CD4-positive, alpha-beta T cell treated with Interleukin-15 for 1 hour (primary cell): ENCODE results near the gene ARL3.
A peak's percentile ranks its signal among the peaks of the same experiment; 100 is the strongest.

Experiments
- DNase-seq: peaks from one replicate; pipeline ENCODE4 v3.0.0-alpha.2; 2020

ARL3 gene

GRCh38 chr10:102649797-102650654 is 64.2 kb downstream of the ARL3 start:
- no peak for DNase-seq

GRCh38 chr10:102648889-102649796 is 65.1 kb downstream of the ARL3 start:
- peak; percentile 32 for DNase-seq

- no peak for DNase-seq
Measured at GRCh38 chr10:102648269-102648888, 65.8 kb downstream of the ARL3 start.

- no peak for DNase-seq
Measured at GRCh38 chr10:102647443-102648268, 66.5 kb downstream of the ARL3 start.

- peak; percentile 50 for DNase-seq
Measured at GRCh38 chr10:102646610-102647442, 67.4 kb downstream of the ARL3 start.

- DNase-seq, result peak; percentile 85
Measured at GRCh38 chr10:102645741-102646609, 68.2 kb downstream of the ARL3 start.

GRCh38 chr10:102645388-102645740 is 68.8 kb downstream of the ARL3 start:
- peak; percentile 76 for DNase-seq

- DNase-seq, result peak; percentile 88
Measured at GRCh38 chr10:102644646-102645387, 69.4 kb downstream of the ARL3 start.

GRCh38 chr10:102644066-102644645 is 70.0 kb downstream of the ARL3 start, which contains the start of gene TRIM8:
Gene TRIM8 (plus strand): TSS chr10:102644479. CDS start chr10:102644618, 139 bp downstream.
- DNase-seq, result peak; percentile 38

- peak; percentile 50 for DNase-seq
Measured at GRCh38 chr10:102643336-102644065, 70.7 kb downstream of the ARL3 start.

GRCh38 chr10:102642736-102643335 is 71.4 kb downstream of the ARL3 start:
- peak; percentile 48 for DNase-seq

- peak; percentile 99 for DNase-seq
Measured at GRCh38 chr10:102641880-102642735, 72.1 kb downstream of the ARL3 start.

GRCh38 chr10:102641402-102641801 is 72.8 kb downstream of the ARL3 start:
- no peak for DNase-seq

GRCh38 chr10:102639537-102639936 is 74.7 kb downstream of the ARL3 start:
- no peak for DNase-seq

GRCh38 chr10:102635377-102635776 is 78.8 kb downstream of the ARL3 start:
- no peak for DNase-seq

GRCh38 chr10:102634686-102635085 is 79.5 kb downstream of the ARL3 start:
- DNase-seq, result no peak

GRCh38 chr10:102633848-102634247 is 80.3 kb downstream of the ARL3 start:
- no peak for DNase-seq
